HepG2 (cell line): ENCODE data around the gene GDF15. TPM values are rescaled to one million over a fixed set of nuclear protein-coding genes. Genes with fewer than 3 reads are reported as not detected.
A peak's percentile ranks its signal among the peaks of the same experiment; 100 is the strongest.

Source experiments
- ATF4 ChIP-seq, 2 experiments: fragments of 450-650 bp in 1 of 2; sonication (generic) in 1 of 2; formaldehyde crosslinking; IDR thresholded peaks; 2 replicates each; pipeline versions ENCODE4 v1.5.0 to v1.8.0; 2020 to 2022; ENCODE audit warnings: mild to moderate bottlenecking in 1 of 2, missing genetic modification reagents in 1 of 2
- CEBPZ ChIP-seq: IDR thresholded peaks from 2 replicates; pipeline ENCODE4 v1.6.1; 2012; ENCODE audit warnings: low read length, improper control_type of control experiment
- KDM6A ChIP-seq: IDR thresholded peaks from 2 replicates; pipeline ENCODE4 v1.6.1; 2016; ENCODE audit warnings: low read depth
- MAZ ChIP-seq, 2 experiments: sonication (generic) in 1 of 2; formaldehyde crosslinking in 1 of 2; IDR thresholded peaks; 2 replicates each; pipeline versions ENCODE4 v1.5.0 to v1.6.1; 2012 to 2020; ENCODE audit warnings: low read depth in 2 of 2, mild to moderate bottlenecking in 2 of 2, borderline replicate concordance in 1 of 2, improper control_type of control experiment in 1 of 2, low read length in 1 of 2, missing genetic modification reagents in 1 of 2, moderate library complexity in 1 of 2
- NCOA2 ChIP-seq: sonication (generic); formaldehyde crosslinking; IDR thresholded peaks from 2 replicates; pipeline ENCODE4 v1.8.0; 2022; ENCODE audit warnings: inconsistent platforms
- NR1H2 ChIP-seq: sonication (generic); formaldehyde crosslinking; IDR thresholded peaks from 2 replicates; pipeline ENCODE4 v1.8.1; 2022; ENCODE audit warnings: low read depth, missing genetic modification reagents, borderline replicate concordance
- NR2F1 ChIP-seq, 2 experiments: fragments of 450-650 bp in 1 of 2; formaldehyde crosslinking in 1 of 2; IDR thresholded peaks; 2 replicates each; pipeline versions ENCODE4 v1.5.0 to v1.6.1; 2016 to 2020; ENCODE audit warnings: mild to moderate bottlenecking in 1 of 2, missing compliant biosample characterization in 1 of 2, missing genetic modification reagents in 1 of 2, moderate library complexity in 1 of 2
- PHF8 ChIP-seq: sonication (generic); formaldehyde crosslinking; IDR thresholded peaks from 2 replicates; pipeline ENCODE4 v1.5.0; 2020; ENCODE audit warnings: missing genetic modification reagents
- RFX3 ChIP-seq: IDR thresholded peaks from 2 replicates; pipeline ENCODE4 v1.6.1; 2016; ENCODE audit warnings: missing biosample characterization, missing genetic modification reagents
- RNF219 ChIP-seq: sonication (generic); formaldehyde crosslinking; IDR thresholded peaks from 2 replicates; pipeline ENCODE4 v1.5.0; 2020; ENCODE audit warnings: mild to moderate bottlenecking, missing genetic modification reagents
- SMC3 ChIP-seq: IDR thresholded peaks from 2 replicates; pipeline ENCODE4 v1.6.1; 2011; ENCODE audit warnings: low read length, improper control_type of control experiment
- TRAFD1 ChIP-seq: sonication (generic); formaldehyde crosslinking; IDR thresholded peaks from 2 replicates; pipeline ENCODE4 v1.5.1; 2020; ENCODE audit warnings: missing genetic modification reagents, mild to moderate bottlenecking, borderline replicate concordance
- ZNF431 ChIP-seq: sonication (generic); formaldehyde crosslinking; IDR thresholded peaks from 2 replicates; pipeline ENCODE4 v1.9.0; 2022; ENCODE audit warnings: missing genetic modification reagents, low read depth, mild to moderate bottlenecking, borderline replicate concordance
- ZNF574 ChIP-seq: sonication (generic); formaldehyde crosslinking; IDR thresholded peaks from 2 replicates; pipeline ENCODE4 v1.4.0; 2020; ENCODE audit warnings: missing genetic modification reagents
- ZNF790 ChIP-seq: sonication (generic); formaldehyde crosslinking; IDR thresholded peaks from 2 replicates; pipeline ENCODE4 v1.8.0; 2022; ENCODE audit warnings: missing genetic modification reagents, mild to moderate bottlenecking, borderline replicate concordance
- polyA plus RNA-seq, 8 experiments: library from polyadenylated mRNA; depleted of rRNA in 3 of 8; stranded (reverse) in 7 of 8; unstranded in 1 of 8; fragments of >200 nt; fragmentation: Illumina TruSeq in 4 of 8; extraction: Trizol in 4 of 8; gene quantifications; 2 replicates each; pipeline versions ENCODE4 v1.2.1 to v1.2.3, GENCODE V29; 2011 to 2016; ENCODE audit warnings: low read depth in 4 of 8, missing spikeins in 1 of 8, mixed read lengths in 1 of 8; ENCODE audit not compliant: insufficient read depth in 1 of 8
- total RNA-seq, 5 experiments: library from RNA; depleted of rRNA; stranded (reverse); fragments of >200 nt; fragmentation: Illumina TruSeq; extraction: Trizol; gene quantifications; 2 replicates each; pipeline ENCODE4 v1.2.3, GENCODE V29; 2016; ENCODE audit warnings: low read depth in 1 of 5
- TF ChIP-seq, protein P1 (sequence below): sonication (generic); formaldehyde crosslinking; IDR thresholded peaks from 2 replicates; pipeline ENCODE4 v1.5.0; 2020; ENCODE audit warnings: missing genetic modification reagents

GDF15 gene
- total and polyA plus RNA-seq, 2 of the 13 experiments (the other 11 are each of a cell fraction or from before 2014, with no cell fraction given): 146 to 422 TPM

- TF ChIP-seq MAZ (IDR thresholded peaks at IDR 0.05; ENCODE audit: borderline replicate concordance, low read depth, low read length): no peak
- 0 out of 2 replicates have a peak, but pooled peaks have one; percentile 37 for TF ChIP-seq MAZ (CRISPR knock-in tag; IDR thresholded peaks at IDR 0.05; ENCODE audit: low read depth)
- TF ChIP-seq PHF8 (CRISPR knock-in tag): no peak
- no peak for TF ChIP-seq SMC3
- TF ChIP-seq CEBPZ: no peak
- TF ChIP-seq NR1H2 (CRISPR knock-in tag): no peak
- 0 out of 2 replicates have a peak, but pooled peaks have one; percentile 16 for TF ChIP-seq KDM6A (CRISPR knock-in tag)
- TF ChIP-seq RFX3 (CRISPR knock-in tag): no peak
- no peak for TF ChIP-seq ZNF790 (CRISPR knock-in tag)
- TF ChIP-seq ATF4 (CRISPR knock-in tag; IDR thresholded peaks at IDR 0.05): no peak
- TF ChIP-seq ZNF431: no peak
- TF ChIP-seq, protein P1, sequence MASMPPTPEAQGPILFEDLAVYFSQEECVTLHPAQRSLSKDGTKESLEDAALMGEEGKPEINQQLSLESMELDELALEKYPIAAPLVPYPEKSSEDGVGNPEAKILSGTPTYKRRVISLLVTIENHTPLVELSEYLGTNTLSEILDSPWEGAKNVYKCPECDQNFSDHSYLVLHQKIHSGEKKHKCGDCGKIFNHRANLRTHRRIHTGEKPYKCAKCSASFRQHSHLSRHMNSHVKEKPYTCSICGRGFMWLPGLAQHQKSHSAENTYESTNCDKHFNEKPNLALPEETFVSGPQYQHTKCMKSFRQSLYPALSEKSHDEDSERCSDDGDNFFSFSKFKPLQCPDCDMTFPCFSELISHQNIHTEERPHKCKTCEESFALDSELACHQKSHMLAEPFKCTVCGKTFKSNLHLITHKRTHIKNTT: no peak
- no peak for TF ChIP-seq ZNF574 (CRISPR knock-in tag)
- no peak for TF ChIP-seq RNF219
- TF ChIP-seq NCOA2 (CRISPR knock-in tag): no peak
- no peak for TF ChIP-seq NR2F1 (CRISPR knock-in tag; IDR thresholded peaks at IDR 0.05)
- no peak for TF ChIP-seq TRAFD1 (CRISPR knock-in tag)
Measured at GRCh38 chr19:18363787-18364186, 22.2 kb upstream of the GDF15 start (continued).
